ENCODE results near the gene MDK.
A peak's percentile ranks its signal among the peaks of the same experiment; 100 is the strongest.

The MDK gene

DNA sequence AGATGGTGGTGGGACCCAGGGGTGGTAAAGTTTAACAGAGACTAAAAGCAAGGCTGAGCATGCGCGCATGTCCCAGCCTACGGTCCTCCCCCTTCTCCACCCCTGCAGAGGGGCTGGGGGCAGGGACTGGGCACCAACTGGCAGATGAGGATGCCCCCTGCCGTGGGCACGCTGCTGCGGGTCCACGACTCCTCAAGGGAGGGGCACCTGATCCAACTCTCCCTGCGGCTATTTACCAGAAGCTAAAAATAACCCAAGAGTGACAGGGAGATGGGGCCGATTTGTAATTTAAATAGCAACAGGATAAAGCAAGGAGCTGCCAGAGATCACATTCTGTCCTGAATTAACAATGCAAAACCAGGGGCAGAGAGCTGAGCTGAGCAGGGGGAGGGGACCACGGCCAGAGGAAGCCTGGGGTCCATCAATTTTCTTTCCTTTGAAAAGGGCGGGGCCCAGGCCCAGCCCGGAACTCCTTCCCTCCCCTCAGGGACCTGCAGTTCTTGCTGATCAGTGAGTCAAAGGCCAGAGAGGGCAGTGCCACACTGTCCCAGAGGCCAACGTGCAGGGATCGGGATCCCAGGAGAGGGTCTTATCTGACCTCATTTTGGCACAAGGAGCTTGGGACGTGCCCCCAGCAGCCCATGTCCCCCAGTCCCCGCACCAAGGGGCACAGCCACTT is 42.3 kb upstream of the MDK start:
- DNase-seq (ENCODE audit: insufficient read length) = no peak
- no peak for FAIRE-seq
- TF ChIP-seq POLR2A (IDR thresholded peaks at IDR 0.05; ENCODE audit: low read depth, low read length) (no peak), TAF1 (IDR thresholded peaks at IDR 0.05; ENCODE audit: borderline replicate concordance, low read depth, low read length) (no peak), POLR2AphosphoS5 (IDR thresholded peaks at IDR 0.05; ENCODE audit: low read depth, low read length) (no peak)

DNA sequence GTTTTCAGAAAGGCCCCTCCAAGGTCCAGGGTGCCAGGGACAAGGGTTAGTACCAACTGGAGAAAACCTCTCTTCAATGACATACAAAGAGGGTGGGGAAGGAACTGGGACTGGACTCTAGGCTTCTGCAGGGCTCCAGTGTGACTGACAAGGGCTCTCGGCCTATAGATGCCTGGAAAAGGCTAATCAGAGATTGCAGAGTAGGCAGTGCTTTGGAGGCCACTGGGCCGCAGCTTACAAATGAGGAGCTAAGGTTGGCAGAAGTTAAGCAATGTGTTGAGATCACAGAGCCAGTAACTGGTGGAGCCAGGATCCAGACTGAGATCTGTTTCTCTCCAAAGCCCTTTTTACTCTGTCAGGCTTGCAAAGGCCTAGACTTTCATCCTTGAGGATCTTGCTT is 41.7 kb upstream of the MDK start:
- DNase-seq (ENCODE audit: insufficient read length) (no peak), FAIRE-seq (no peak)
- TF ChIP-seq TAF1 (IDR thresholded peaks at IDR 0.05; ENCODE audit: borderline replicate concordance, low read depth, low read length) (no peak), POLR2AphosphoS5 (IDR thresholded peaks at IDR 0.05; ENCODE audit: low read depth, low read length) (no peak), POLR2A (IDR thresholded peaks at IDR 0.05; ENCODE audit: low read depth, low read length) (no peak)

DNA sequence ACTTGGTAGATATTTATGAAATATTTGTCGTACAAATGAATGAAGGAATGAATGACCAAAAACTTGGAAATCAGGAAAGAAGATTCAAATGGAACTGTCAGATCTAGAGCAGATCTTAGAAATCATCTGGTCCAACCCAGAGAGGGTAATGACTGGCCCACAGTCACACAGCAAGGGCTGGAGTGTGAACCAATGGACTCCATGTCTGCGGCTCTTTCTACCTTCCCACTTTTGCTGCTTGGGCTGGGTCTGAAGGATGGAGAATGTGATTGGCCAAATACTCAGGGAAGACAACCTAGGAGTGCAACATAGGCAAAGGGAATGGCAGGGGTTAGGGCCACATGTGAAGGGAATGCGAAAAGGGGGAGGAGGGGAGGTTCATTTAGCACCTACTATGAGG is 40.0 kb upstream of the MDK start:
- no peak for FAIRE-seq
- TF ChIP-seq POLR2AphosphoS5 (IDR thresholded peaks at IDR 0.05; ENCODE audit: low read depth, low read length) (no peak), TAF1 (IDR thresholded peaks at IDR 0.05; ENCODE audit: borderline replicate concordance, low read depth, low read length) (no peak), POLR2A (IDR thresholded peaks at IDR 0.05; ENCODE audit: low read depth, low read length) (no peak)

DNA sequence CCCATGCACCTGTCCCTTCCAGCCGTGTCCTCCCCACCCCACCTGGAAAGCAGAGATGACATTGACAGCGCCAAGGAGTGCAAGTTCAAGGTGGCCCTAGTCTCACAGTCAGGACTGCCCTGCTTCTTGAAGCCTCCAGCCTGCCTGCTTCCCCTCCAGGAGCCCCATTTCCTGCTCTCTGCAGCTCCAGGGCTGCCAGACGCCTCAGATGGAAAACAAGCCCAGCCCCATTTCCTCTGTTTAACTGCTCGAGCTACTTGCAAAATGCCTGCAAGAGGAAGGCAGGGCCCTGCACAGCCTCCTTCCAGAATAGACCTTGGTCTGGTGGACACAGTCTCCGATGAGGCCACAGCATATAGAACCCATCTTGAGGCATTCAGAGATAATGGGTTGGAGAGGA is 39.2 kb upstream of the MDK start:
- TF ChIP-seq TAF1 (IDR thresholded peaks at IDR 0.05; ENCODE audit: borderline replicate concordance, low read depth, low read length) = no peak
- TF ChIP-seq POLR2AphosphoS5 (IDR thresholded peaks at IDR 0.05; ENCODE audit: low read depth, low read length) = no peak
- TF ChIP-seq POLR2A (IDR thresholded peaks at IDR 0.05; ENCODE audit: low read depth, low read length) = no peak
- DNase-seq (ENCODE audit: insufficient read length) (no peak), FAIRE-seq (no peak)

More for the DNA sequence above, 40.0 kb upstream of the MDK start:
- DNase-seq (ENCODE audit: insufficient read length) = no peak

DNA sequence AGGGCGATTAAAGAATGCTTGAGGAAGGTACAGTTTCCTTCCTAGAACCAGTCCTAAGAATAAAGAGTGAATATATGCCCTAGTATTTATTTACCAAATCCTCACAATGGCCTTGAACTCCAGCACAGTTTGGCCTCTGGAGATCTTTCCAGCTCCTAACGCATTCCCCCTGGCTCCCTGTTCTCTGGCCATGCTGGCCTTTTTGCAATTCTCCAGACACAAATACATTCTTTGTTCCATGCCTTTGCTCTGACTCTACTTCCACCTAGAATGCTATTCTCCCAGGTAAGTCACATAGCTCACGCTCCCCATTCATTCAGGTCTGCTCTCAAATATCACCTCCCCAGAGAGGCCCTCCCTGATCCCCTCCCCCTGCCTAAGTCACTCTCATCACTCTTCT is 37.9 kb upstream of the MDK start:
- FAIRE-seq = no peak
- TF ChIP-seq TAF1 (IDR thresholded peaks at IDR 0.05; ENCODE audit: borderline replicate concordance, low read depth, low read length) (no peak), POLR2AphosphoS5 (IDR thresholded peaks at IDR 0.05; ENCODE audit: low read depth, low read length) (no peak), POLR2A (IDR thresholded peaks at IDR 0.05; ENCODE audit: low read depth, low read length) (no peak)

DNA sequence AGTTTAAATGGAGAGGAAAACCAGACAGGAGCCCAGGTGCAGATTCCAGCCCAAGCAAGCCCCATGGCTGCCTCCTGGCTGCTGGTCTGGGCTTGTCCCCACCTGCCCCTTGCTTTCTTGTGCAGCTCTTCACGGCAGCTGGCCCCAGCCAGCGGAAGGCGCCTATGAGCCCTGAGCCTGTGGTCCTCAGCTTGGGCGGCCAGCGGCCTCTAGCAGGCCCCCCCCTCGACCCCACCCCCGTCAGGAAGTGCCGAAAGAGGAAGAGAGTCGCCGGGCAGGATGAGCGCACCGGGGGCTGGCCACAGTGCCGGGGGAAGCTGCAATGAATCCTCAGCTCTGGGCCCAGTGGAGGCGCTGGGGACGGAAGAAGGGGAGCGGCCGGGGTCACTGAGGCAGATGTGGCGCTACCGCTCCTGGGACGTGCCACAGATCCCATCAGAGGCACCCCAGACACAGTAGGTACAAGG is 36.3 kb upstream of the MDK start:
- peak; percentile 38 for FAIRE-seq
- no peak for TF ChIP-seq POLR2A (IDR thresholded peaks at IDR 0.05; ENCODE audit: low read depth, low read length)
- TF ChIP-seq TAF1 (IDR thresholded peaks at IDR 0.05; ENCODE audit: borderline replicate concordance, low read depth, low read length) = no peak
- TF ChIP-seq POLR2AphosphoS5 (IDR thresholded peaks at IDR 0.05; ENCODE audit: low read depth, low read length) = no peak
- no peak for DNase-seq (ENCODE audit: insufficient read length)

More for the DNA sequence above, 37.9 kb upstream of the MDK start:
- DNase-seq (ENCODE audit: insufficient read length) = no peak

DNA sequence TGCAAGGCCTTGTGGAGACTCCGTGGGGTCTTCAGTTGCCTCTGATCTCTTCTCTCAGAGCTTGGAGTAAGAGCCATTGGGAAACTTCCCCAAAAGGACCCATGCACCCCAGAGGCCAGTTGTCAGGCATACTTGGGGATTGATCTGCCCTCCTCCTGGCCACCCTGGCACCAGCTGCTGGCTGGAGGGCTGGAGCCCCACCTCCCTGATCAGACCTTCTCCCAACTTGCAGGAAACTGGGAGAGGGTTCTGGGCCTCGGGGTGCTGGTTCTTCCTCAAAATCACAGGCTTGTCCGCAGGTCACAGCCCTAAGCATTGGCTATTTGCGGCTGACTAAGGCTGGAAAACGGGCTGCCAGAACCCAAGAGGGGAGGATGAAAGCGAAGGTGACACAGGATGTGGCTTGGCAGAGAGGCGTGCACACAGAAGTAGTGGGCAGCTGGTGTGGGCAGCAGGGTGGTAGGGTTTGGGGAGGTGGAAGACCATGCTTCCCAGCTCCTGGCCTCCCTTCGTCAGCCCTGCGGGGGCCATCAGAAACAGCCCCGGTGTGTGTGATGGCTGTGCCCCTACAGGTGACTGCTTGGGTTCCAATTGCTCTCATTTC is 35.5 kb upstream of the MDK start:
- TF ChIP-seq POLR2AphosphoS5 (IDR thresholded peaks at IDR 0.05; ENCODE audit: low read depth, low read length) (no peak), POLR2A (IDR thresholded peaks at IDR 0.05; ENCODE audit: low read depth, low read length) (no peak), TAF1 (IDR thresholded peaks at IDR 0.05; ENCODE audit: borderline replicate concordance, low read depth, low read length) (no peak)
- peak; percentile 46 for FAIRE-seq
- DNase-seq (ENCODE audit: insufficient read length) = no peak

DNA sequence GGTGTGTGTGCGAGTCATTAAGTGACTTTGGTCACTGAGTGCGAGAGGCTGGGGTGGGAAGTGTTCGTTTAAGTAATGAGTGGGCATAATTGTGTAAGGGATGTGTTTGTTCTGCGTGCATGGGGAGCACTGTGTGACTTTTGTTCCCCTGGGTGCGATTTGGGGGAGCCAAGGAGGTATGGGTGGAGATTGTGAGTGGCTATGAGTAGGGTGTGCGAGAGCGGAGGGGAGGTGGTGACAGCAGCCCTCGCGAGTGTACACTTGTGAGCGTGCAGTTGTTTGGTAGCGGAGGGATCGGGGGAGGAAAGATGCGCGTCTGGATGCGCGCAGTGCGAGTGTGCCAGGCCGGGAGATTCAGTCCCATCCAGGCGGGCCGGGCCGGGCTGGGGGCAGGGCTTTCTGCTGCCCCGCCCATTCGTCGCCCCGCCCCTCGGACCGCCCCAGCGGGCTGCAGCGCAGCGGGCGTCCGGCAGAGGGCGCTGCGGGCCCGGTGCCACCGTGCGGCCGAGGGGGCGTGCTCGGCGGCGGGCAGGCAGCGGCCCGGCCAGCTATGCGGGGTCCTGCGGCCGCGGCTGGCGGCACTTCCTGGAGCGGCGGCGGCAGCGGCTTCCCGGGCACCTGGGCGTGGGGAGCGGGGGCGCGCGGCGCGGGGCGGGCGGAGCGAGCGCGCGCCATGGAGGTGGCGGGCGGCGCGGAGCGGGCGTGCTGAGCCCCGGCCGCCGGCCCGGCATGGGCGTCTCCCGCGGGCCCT is 34.4 kb upstream of the MDK start, which contains the start of gene DGKZ:
Gene DGKZ (plus strand): TSS at position 578 of the 751 bp plus-strand sequence. CDS start 197 bp downstream, outside the sequence.
- DNase-seq (ENCODE audit: insufficient read length) (peak; percentile 92), FAIRE-seq (peak; percentile 99)
- no peak for TF ChIP-seq POLR2AphosphoS5 (IDR thresholded peaks at IDR 0.05; ENCODE audit: low read depth, low read length)
- TF ChIP-seq TAF1 (IDR thresholded peaks at IDR 0.05; ENCODE audit: borderline replicate concordance, low read depth, low read length) = 0 out of 2 replicates have a peak, but pooled peaks have one; percentile 15
- TF ChIP-seq POLR2A (IDR thresholded peaks at IDR 0.05; ENCODE audit: low read depth, low read length) = peak; percentile 64; the same call in 1 of the 2 replicates

DNA sequence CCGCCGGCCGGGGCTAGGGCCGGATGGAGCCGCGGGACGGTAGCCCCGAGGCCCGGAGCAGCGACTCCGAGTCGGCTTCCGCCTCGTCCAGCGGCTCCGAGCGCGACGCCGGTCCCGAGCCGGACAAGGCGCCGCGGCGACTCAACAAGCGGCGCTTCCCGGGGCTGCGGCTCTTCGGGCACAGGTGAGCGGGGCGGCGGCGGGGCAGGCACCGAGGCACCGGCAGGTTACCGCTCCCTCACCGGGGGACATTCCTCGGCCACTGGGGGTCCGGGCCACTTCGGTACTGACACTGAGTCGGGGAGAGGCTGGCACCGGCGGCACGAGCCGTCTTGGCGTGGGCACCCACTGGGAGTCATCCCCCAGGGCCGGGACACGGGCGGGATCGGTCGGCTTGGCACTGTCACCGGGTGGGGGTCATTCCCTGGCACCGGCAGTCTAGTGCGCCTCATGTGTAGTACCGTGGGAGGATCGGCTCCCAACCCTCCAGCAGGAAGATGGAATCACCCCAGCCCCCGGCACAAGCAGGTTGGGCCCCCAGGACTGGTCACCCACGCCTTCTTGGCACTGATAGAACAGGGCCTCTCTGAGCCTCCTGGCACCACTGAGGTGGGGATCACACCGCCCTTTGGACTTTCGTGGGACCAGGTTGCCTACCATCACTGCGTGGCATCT is 33.7 kb upstream of the MDK start:
- TF ChIP-seq TAF1 (IDR thresholded peaks at IDR 0.05; ENCODE audit: borderline replicate concordance, low read depth, low read length) (no peak), POLR2A (IDR thresholded peaks at IDR 0.05; ENCODE audit: low read depth, low read length) (no peak), POLR2AphosphoS5 (IDR thresholded peaks at IDR 0.05; ENCODE audit: low read depth, low read length) (no peak)
- DNase-seq (ENCODE audit: insufficient read length) (no peak), FAIRE-seq (no peak)

DNA sequence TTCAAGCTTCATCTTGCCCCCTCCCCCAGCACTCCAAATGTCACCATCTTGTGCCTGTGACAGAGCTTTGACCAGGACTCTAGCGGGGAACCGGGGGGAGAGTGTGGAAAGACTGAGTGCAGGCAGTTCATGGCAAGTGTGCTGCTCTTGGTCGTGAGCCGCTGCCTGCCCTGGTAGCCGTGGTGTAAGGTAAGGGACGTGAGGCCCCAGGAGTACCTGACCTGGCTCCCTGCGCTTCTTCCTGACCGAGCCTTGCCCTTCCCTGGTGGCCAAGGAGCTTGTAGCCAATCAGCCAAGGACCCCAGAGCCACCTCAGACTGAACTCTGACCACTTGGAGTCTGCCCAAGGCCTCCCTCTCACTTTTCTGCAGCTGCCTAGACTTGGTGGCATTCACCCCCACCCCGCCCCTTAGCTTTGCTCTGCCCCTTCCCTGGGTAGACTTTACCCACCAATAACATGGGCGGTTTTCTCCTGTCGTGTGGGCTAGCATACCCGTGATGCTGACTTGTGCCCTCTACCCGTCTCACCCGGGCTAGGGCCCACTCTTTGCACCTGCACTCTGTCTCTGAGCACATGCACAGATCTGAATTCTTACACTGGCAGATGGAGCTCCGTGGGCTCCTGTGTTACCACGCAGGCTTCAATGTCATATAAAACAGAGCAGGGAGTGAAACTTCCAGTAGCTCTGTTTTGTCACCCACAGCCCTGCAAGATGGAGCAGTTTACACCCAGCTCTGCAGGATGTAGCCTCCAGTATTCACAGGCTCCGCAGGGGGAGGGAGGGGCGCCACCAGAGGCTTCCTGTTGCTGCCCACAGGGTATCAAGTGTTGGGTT is 32.7 kb upstream of the MDK start:
- no peak for FAIRE-seq
- no peak for DNase-seq (ENCODE audit: insufficient read length)
- no peak for TF ChIP-seq TAF1 (IDR thresholded peaks at IDR 0.05; ENCODE audit: borderline replicate concordance, low read depth, low read length)
- no peak for TF ChIP-seq POLR2A (IDR thresholded peaks at IDR 0.05; ENCODE audit: low read depth, low read length)
- no peak for TF ChIP-seq POLR2AphosphoS5 (IDR thresholded peaks at IDR 0.05; ENCODE audit: low read depth, low read length)

Measured in GM12892 (cell line).